ENCODE results near the gene CAMKK2.
"Not testable (repeated sequence)": the region's sequence is repeated elsewhere in the genome, so short reads cannot be mapped to it uniquely, and the experiment has no call there.

The CAMKK2 gene

GRCh38 chr12:121245951-121246350 lies 50.6 kb downstream of the CAMKK2 start:
- DNase-seq (ENCODE audit: low read depth), result no peak

- DNase-seq (ENCODE audit: low read depth), result no peak
These were observed 51.5 kb downstream of the CAMKK2 start for GRCh38 chr12:121245031-121245430.

GRCh38 chr12:121241156-121241970 lies 55.1 kb downstream of the CAMKK2 start:
- no peak for DNase-seq (ENCODE audit: low read depth)

DNA sequence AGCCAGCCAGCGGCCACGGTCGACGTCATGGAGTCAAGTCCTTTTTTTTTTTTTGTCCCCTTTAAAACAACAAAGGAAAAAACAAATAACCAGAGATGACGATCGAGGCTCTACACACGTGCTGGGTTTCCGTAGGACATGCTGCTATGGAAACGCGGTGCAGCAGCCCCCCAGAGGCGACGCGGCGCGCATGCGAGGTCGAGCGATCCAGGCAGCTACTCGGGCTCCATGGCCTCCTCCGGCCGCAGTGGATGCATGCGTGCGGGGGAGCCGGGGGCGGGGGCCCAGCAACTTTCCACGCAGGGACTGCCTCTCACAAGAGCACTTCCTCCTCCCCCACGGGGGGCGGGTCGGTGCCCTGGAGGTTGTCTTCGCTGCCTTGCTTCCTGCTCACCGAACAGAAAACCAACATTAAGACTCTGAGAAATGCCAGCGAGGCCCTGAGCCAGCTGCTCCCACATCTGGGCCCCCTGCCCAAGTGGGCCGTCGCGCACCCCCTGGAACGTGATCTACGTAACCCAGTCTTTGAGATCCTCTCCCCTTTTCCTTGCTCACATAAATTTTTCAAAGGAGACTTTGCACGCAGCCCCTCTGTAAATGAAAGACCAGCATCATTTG lies 55.9 kb downstream of the CAMKK2 start:
- DNase-seq (ENCODE audit: low read depth), result peak; percentile 68

DNA sequence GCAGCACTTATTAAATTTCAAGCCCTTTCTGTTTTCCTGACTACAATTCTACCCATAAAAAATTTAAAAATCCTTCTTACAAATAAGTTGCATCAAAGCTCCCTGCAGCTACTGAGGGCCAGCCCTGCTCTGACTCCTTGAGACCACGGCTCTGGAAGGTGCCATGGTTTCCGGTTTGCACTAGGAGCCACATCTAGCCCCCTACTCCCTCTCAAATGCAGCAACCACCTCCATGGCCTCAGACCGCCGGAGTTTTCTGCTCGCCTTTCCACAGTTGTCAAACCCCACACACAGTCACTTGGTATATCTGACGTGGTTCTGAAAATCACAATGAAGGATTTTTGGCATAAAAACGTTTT lies 56.5 kb downstream of the CAMKK2 start:
- no peak for DNase-seq (ENCODE audit: low read depth)

- no peak for DNase-seq (ENCODE audit: low read depth)
These were observed 57.0 kb downstream of the CAMKK2 start for GRCh38 chr12:121239351-121240061.

DNA sequence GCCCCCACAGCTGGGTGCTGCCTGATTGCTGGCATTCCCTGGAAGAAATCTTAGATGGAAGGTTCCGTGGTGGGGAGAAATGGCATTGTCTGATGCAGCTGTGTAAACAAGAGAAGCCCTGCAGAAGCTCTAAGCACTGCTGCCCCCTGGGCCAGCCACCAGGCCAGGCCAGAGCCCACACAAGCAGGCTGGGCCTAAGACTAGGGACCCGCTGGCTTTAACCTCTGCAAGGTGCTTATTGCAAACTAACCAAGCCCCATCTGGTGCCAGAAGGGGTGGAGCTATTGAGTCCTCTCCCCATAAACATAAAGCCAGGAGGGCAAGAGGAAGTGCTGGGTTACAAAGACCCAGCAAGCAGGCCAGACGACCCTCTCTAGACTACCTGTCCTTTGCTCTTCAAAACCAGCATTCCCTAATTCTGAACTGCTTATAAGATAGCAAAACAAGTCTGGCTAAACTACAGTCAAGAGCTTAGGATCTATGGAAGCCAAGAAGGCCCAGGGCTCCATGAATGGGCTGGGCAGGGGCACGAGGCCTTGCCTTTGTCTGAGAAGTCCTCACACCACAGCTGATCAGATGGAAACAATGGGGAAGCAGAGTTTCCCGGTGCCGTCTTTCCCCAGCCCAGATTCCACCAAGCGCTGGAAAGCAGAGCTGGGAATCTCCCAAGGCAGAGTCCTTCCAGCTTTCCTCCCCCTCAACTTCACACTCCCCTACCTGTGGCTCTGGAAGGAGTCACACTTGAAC lies 57.7 kb downstream of the CAMKK2 start:
- DNase-seq (ENCODE audit: low read depth), result no peak

DNA sequence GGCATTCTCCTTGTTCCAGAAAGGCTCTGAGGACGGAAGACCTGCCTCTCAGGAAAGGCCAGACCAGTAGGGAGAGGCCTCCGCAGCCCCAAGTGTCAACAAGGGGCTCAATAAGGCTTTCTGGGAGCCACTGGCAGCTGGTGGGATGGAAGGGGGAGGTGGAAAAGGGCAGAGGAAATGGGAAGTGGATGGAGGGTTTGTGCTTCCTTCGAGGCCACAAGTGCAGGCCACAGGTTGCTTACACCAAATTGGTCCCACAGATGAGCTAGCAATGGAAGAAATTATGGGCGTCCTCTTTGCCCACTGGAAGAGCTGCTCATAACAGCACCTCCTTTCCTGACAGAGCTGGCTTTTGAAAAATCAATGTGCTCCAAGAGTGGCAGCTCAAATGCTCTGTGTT lies 58.4 kb downstream of the CAMKK2 start:
- no peak for DNase-seq (ENCODE audit: low read depth)

- no peak for DNase-seq (ENCODE audit: low read depth)
These were observed 59.1 kb downstream of the CAMKK2 start for GRCh38 chr12:121237415-121237814.

DNA sequence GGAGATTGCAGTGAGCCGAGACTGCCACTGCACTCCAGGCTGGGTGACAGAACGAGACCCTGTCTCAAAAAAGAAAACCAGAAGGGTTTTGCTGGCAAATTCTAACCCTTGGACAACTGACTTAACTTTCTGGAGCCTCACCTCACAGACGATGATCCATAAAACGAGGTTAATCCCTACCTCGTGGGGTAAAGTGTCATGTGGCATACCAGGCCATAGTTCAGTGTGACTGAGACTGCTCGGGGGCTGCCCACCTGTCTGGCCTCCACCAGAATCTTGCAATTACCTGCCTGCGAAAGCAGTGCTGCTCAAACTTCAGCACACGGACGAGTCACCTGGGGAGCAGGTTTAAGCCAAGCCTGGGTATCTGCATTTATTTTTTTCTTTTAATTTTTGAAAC lies 59.7 kb downstream of the CAMKK2 start:
- no peak for DNase-seq (ENCODE audit: low read depth)

GRCh38 chr12:121233628-121234020 lies 62.9 kb downstream of the CAMKK2 start:
- DNase-seq (ENCODE audit: low read depth), result no peak

DNA sequence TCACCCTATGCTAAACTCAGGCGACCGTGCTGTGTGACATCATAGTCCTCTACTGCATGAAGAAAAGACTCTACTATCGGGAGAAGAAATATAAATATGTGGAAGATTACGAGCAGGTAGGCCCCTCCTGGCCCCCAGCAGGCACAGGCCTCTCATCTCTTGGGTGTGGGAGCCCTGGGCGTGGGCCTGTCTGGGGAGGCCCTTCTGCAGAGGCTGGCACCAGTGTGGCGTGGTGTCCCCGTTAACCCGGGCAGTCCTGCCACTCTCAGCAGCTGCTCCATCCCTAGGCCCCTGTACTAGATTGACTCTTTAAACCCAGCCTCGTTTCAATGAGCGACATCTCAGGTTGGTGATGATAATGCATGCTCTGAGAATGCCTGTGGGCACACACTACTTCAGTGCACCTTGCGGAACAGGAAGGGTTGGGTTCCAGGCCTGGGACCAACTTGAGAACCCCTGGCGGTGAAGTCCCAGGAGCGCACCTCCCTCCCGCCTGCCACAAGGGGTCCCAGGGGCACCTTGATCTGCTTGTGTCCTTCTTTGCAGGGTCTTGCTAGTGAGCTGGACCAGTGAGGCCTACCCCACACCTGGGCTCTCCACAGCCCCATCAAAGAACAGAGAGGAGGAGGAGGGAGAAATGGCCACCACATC lies 63.4 kb downstream of the CAMKK2 start:
- no peak for DNase-seq (ENCODE audit: low read depth)

- DNase-seq (ENCODE audit: low read depth), result no peak
These were observed 64.3 kb downstream of the CAMKK2 start for GRCh38 chr12:121232163-121232562.

- no peak for DNase-seq (ENCODE audit: low read depth)
These were observed 66.0 kb downstream of the CAMKK2 start for GRCh38 chr12:121230538-121230907.

- peak; percentile 33 for DNase-seq (ENCODE audit: low read depth)
These were observed 66.5 kb downstream of the CAMKK2 start for GRCh38 chr12:121229826-121230537.

- DNase-seq (ENCODE audit: low read depth), result no peak
These were observed 67.4 kb downstream of the CAMKK2 start for GRCh38 chr12:121228919-121229665.

GRCh38 chr12:121227294-121227693 lies 69.2 kb downstream of the CAMKK2 start:
- DNase-seq (ENCODE audit: low read depth), result no peak

- not testable (repeated sequence) for DNase-seq (ENCODE audit: low read depth)
These were observed 69.6 kb downstream of the CAMKK2 start for GRCh38 chr12:121226871-121227270.

DNA sequence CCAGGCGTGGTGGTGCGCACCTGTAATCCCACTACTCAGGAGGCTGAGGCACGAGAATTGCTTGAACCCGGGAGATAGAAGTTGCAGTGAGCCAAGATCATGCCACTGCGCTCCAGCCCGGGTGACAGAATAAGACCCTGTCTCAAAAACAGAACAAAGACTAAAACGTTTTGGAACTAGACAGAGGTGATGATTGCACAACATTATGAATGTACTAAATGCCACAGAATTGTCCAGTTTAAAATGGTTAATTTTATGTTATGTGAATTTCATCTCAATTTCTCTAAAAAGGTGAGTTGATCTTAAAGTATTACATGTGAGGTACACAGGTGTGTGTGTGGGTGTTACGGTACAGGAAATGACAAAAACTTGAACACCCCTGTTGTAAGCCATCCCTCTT lies 70.1 kb downstream of the CAMKK2 start:
- DNase-seq (ENCODE audit: low read depth), result no peak

GRCh38 chr12:121224591-121224990 lies 71.9 kb downstream of the CAMKK2 start:
- no peak for DNase-seq (ENCODE audit: low read depth)
